ENCODE results near the gene ZFHX3.
"Not testable (repeated sequence)": the region's sequence is repeated elsewhere in the genome, so short reads cannot be mapped to it uniquely, and the experiment has no call there.

Gene ZFHX3

DNA sequence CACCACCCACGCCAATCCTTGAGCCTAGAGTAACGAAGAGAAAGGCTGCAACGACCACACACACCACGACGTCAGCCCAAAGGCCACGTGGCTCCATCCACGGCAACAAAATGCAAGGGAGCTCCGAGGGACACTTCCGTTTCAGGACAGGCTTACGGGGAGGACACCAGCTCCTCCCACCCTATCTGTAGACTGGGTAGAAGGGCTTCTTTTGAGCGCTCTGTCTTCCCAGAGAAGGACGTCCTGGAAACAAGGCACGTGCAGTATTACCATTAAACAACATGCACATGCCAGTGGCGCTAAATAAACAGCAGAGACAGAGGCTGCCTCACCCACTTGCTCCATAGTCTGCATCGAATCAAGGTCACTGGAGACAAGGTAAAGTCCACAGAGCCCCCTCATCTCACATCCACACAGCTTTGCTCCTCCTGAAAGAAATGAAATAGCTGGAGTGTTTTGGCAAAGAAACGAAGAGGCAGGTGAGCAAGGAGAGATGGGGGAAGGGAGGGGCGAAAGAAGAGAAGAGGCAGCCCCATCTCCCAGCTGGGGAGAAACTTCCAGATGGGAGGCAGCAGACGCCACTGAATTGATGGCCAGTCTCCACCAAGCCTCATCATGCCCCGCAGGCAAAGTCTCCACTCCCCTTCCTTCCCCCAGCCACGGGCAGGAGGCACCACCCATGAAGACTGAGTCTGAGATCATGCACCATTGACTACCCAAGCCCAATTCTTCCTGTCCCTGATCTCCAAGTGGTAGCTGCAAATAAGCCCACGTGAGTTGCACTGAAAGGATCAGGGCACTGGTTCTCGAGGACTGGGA is 24.0 kb downstream of the ZFHX3 start:
- no peak for DNase-seq (ENCODE audit: low read depth in 2 of 2, low spot score in 1 of 2)

DNA sequence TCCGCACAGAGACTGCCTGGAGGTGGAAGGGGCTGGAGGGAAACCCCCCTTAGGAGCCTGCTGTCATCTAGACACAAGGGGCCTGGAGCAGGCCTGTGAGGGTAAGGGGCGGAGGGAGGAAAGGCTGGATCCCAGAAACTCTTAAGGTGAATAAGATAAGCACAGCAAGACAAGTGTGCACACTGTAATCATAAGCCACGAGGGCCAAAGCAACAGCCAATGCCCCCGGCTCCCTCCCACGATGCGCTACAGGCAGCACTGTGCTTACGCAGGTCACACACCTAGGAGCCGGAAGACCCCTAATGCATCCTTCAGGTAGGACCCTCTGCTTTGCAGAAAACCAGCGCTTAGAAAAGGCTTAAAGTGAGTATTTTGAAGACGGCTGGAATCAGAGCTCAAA is 24.6 kb downstream of the ZFHX3 start:
- no peak for DNase-seq (ENCODE audit: low read depth in 2 of 2, low spot score in 1 of 2)

DNA sequence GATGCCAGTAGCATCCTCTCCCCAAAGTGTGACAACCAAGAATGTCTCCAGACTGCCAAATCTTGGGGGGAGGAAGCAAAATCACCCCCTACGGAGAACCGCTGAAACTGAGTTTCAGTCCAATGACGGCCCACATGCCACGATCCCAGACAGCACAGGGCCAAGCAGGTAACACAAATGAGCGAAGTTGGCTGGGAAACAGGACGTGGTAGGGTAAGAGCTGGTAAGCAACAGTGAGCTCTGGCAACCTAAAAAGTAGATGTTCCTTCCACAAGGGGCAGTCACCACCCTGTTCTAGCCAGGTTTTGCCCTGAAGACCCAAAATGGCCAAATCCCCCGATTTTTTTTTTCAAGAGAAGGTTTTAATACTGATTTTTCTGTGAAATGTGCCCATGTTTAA is 25.4 kb downstream of the ZFHX3 start:
- no peak for DNase-seq (ENCODE audit: low read depth in 2 of 2, low spot score in 1 of 2)

DNA sequence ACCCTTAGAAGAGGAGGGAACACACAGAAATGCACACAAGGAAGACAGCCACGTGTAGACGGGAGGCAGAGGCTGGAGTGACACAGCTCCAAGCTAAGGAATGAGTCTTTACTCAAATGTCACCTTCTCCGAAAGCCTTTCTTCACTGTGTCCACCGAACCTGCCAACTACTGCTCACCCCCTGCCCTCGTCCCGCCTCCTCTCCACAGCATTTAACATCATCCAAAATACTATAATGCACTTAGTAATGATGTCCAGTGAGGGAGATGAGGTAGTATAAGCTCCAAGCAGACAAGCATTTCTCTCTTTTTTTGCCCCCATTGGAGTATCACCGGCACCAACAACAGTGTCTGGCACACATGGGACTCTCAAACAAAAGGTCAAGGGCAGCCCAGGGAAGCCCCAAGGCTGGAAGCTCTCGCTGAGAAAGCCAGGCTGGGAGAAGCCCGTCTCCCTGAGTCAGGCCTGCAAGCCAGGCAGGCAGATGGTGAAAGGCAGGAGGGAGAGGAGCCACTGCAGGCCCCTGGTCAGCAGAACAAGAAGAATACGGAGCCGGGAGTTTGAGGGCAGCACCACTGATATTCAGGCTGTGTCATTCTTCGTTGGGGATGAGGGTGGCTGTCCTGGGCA is 25.9 kb downstream of the ZFHX3 start:
- DNase-seq (ENCODE audit: low read depth in 2 of 2, low spot score in 1 of 2) = no peak

DNA sequence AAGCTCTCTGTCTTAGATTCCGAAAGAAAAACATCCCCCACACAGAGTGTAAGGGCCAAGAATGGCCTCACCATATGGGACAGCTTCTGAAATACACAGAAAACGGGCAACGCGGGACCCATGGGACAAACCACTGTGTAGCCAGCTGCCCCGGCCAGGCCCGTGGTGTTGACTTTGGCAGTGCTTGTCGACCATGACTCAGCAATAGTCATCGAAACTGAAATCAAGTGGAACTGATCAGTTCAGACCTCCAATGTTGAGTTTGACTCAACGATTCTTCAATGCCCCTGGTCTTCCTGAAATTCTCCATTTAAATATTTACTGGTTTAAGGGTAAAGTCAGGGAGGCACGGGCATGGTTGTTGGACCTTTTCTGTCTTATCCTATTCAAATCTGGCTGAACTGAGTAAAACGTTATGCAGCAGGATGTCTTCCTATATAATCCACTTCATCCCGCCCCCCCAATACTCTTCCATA is 27.5 kb downstream of the ZFHX3 start:
- DNase-seq (ENCODE audit: low read depth in 2 of 2, low spot score in 1 of 2) = no peak

DNA sequence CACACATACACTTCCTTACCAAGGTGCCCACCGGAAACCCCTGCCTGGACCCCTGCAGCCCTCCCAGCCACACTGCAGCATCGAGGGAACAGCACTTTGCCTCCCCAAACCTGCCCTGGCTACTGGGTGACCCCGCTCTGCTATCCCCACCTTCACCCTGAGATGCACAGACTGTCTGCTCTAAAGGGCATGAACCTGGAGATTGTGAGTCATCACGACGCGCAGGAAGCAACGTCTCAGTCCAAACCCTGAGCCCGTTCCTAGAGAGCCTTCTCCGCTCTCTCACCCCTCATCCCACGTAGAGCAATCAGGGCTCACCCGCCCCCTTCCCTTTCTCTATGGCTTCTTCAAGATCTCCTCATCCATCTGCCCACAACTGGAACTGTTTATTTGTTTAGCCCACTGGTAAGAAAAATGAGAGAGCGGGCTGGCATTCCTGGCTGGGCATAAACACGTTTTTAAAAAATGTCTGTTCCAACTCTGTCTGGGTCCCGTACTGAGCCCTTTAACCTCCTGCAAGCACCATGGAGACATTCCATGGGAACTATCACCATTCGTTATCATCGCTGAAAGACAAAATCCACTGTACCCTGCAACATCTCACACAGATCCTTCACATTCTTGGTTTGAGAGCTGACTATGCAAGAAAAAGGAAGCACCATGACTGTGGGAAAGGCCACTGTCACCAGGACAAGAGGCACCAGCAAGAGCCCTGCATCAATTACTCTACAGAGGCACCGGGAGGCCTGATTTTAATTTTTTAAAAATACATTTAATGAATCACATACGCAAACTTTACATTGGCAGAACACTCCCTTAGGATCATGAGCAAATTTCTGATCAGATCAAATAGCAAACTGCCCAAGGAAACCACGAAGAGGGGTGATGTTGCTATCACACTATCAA is 28.2 kb downstream of the ZFHX3 start:
- no peak for DNase-seq (ENCODE audit: low read depth in 2 of 2, low spot score in 1 of 2)

DNA sequence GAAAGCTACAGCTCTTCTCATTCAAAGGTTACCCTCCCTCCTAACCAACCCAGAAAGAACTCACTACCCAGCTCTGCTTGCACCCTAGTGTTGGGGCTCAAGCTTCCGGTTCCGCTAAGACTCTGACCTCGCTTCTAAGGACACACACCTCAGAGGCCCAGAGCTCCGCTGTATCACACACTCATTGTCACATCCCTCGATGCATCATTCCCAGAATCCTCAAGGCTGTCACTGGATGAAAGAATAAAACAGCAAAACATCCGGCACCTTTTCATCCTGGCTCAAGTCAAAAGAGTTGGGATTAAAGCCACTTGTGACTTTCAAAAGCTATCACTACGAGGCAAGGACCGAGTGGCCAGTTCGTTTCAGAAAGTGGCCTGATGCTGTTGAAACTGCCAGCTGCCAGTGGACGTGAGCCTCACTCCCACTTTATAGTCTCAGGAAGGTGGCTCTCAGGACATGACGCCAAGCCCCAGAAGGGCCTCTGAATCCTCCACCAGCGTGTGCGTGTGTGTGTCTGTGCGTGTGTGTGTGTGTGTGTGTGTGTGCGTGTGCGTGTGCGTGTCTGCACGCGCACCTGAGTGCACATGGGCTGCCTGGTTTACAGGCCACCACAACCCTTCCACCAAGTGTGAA is 29.0 kb downstream of the ZFHX3 start:
- DNase-seq (ENCODE audit: low read depth in 2 of 2, low spot score in 1 of 2) = no peak

DNA sequence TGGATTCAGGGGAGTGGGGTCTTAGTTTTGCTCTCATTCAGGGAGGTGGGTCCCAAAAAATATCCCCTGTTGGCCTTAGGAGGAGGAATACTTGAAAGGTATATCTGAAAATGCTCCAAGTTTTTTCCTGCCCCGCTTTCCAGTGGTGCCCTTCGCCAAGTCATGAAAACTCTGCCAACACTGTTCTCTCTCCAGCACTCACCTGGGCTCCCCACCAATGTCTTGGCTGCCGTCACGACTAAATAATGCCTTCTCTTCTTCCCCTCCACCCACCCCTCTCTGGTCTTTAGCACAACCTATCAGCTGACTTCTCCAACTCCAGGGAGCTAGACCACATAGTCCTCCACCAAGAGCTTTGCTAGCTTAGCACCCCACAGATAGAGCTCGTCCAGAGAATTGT is 30.6 kb downstream of the ZFHX3 start:
- no peak for DNase-seq (ENCODE audit: low read depth in 2 of 2, low spot score in 1 of 2)

DNA sequence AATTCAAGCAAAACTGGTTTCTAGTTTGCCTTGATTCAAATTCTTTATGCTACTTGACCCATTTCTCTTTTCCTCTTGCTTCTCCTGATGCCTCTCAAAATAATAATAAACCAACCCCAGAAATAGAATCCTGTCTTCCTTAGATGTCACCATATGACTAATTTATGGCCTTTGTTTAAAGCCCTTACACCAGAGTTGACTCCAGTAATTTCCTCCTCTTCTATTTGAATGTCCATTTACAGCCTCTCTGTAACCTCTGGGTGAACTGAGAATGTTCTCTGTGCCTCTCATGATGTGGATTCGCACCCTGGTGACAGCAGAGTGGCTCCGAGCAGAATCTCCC is 31.5 kb downstream of the ZFHX3 start:
- no peak for DNase-seq (ENCODE audit: low read depth in 2 of 2, low spot score in 1 of 2)

DNA sequence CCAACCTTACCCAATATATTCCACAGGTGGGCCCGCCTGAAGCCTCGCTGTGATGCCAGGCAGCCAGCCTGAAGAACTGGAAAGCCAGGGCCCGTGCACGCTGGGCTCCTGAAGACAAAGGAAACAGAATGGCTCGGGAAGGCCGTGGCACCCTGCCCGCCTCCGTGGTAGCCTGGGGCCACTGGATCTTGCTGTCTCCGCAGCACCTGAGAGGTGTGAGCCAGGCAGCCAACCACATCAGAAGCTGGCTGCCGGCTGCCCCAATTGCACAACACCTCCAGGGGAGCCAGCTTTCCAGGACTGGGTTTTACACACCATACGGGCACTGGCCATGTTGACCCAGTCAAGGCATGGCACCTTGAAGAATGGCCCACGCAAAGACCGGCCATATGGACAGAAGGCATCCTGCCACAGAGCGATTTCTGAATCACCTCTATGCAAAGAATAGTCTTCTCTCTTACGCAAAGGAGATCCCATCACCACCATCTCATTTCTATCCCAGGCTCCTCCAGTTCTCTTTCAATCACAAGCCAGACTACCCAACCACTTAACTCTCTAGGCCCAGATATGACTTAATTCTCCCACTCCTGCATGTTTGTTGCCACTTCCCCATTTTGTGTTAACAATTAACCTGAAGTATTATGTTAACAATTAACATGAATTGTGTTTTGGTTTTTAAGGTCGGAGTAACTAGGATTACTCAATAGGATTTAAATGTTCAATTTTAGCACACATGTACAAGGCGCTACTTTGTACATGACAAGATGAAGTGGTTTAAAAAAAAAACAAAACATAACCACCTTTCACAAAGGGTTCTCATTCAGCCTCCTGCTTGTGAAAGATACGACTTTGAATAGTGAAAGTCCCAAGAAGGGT is 32.1 kb downstream of the ZFHX3 start:
- DNase-seq (ENCODE audit: low read depth in 2 of 2, low spot score in 1 of 2) = no peak

DNA sequence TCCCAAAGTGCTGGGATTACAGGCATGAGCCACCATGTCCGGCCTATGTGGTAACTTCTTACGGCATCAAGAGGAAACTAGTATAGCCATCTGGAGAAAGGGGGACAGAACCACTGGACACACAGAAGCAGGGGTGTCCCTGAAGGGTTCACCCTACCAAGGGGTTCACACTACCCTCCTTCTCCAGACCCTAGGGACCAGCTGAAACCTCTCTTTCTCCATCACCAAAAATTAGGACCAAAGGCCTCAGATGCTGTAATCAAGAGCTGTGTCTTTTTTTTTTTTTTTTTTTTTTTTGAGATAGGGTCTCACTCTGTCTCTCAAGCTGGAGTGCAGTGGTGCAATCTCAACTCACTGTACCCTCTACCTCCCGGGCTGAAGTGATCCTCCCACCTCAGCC is 33.2 kb downstream of the ZFHX3 start:
- DNase-seq (ENCODE audit: low read depth in 2 of 2, low spot score in 1 of 2) = no peak

DNA sequence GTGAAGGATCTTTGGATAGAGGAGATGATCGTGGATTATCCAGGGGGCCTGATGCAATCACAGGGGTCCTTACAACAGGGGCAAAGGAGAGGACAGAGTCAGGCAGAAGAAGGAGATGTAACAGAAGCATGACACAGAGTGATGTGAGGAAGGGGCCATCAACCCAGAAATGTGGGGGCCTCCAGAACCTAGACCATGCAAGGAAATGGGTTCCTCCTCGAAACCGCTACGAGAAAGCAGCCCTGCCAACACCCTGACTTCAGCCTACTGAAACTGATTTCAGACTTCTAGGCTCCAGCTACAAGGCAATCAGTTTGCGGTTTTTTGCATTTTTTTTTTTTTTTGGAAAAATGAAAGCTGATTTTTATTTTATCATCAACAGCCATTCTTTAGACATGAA is 34.0 kb downstream of the ZFHX3 start:
- no peak for DNase-seq (ENCODE audit: low read depth in 2 of 2, low spot score in 1 of 2)

DNA sequence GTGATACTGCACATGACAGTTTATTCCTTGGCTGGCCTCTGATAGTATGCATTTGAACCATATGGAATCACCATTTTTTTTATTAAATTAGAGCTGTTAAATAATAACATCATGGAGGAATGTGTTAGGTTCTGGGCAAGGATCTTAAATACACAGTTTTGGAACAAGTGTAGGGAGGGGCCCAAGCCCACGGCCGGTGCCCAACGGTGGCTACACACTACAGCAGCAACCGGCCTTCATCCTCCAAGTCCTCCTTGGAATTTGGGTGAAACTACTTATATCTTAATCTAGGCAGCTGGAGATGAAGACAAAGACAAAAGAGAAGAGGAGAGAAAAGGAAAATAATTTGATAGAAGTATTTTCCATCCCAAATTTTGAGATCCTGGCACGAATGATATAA is 35.6 kb downstream of the ZFHX3 start:
- no peak for DNase-seq (ENCODE audit: low read depth in 2 of 2, low spot score in 1 of 2)

DNA sequence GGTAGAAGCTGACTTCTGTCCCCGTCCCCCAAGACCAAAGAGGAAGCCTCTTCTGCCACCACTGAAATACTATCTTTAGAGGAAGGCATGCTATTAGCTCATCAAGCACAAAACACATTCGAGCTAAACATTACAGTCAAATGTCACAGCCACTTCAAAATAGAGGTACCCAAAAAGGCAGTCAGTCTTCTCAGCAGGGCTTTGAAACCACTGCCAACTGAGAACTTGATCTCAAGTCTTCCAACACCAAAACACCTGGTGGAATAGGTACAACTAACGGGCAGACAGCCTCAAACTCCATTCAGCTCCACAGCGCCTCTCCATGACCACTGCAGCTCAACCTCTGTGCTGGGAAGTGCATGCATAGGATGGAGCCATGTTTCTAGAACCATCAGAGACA is 36.0 kb downstream of the ZFHX3 start:
- no peak for DNase-seq (ENCODE audit: low read depth in 2 of 2, low spot score in 1 of 2)

DNA sequence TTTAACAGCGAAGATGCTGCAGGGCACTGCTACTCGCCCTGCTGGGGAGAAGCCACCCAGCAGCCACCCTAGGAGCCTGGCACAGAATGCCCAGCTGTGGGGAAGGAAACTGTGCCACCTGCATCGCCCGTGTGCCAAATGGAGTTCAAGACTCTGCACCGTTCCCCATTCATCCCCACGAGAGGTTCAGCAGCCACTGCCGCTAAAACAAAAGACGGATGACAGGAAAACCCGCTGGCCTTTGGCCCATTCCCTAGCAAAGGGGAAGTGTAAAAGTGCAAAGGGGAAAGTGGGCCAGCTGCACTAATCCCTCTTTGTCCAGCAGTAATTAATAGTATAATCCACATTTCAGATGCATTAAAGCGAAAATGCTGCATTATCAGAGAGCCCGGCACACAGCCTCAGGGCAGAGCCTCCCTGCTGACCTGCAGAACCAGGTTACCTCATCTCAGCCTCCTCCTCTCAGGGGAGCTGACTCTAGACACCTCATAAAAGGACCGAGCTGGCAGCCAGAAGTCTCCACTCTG is 37.7 kb downstream of the ZFHX3 start:
- DNase-seq (ENCODE audit: low read depth in 2 of 2, low spot score in 1 of 2) = no peak

DNA sequence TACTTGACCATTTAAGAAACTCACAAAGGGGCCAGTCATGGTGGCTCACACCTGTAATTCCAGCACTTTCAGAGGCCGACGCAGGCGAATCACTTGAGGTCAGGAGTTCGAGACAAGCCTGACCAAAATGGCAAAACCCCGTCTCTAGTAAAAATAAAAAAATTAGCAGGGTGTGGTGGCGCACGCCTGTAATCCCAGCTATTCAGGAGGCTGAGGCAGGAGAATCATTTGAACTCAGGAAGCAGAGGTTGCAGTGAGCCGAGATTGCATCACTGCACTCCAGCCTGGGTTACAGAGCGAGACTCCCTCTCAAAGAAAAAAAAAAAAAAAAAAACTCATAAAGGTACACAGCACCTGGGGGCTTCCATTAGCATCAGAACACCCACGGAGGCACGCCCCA is 38.2 kb downstream of the ZFHX3 start:
- not testable (repeated sequence) for DNase-seq (ENCODE audit: low read depth in 2 of 2, low spot score in 1 of 2)

DNA sequence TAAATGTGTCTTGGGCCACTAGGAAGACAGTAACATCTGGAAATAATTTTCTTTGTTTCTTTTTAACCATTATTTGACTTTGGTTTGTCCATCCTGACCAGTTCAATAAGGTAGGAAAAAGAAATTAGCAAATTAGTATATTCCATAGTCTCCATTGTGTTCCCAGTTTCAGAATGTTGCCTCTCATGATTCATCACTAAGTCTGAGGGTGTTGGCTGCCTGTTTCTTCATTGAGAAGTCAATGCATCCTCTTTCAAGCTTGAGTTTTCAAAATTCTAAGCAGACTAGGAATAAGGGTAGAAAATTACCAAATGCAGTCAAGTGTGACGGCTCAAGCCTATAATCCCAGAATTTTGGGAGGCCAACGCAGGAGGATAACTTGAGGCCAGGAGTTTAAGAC is 41.9 kb downstream of the ZFHX3 start:
- no peak for DNase-seq (ENCODE audit: low read depth in 2 of 2, low spot score in 1 of 2)

DNA sequence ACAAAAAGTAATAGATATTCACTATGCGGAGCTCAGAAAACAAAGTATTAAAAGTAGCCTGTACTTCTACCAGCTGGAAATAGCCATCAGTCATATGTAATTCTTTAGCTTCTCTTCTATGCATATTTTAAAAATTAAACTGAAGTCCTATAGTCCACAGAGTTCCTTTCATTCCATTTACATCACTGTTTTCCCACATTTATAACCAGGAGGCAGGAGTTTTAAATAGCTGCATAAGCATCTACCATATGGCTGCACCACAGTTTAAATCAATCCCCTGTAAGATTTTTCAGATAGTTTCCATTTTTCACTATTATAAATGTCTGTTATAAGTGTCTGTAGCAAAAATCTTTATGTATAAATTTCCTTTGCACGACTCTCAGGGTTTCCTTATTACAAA is 45.1 kb downstream of the ZFHX3 start:
- no peak for DNase-seq (ENCODE audit: low read depth in 2 of 2, low spot score in 1 of 2)

DNA sequence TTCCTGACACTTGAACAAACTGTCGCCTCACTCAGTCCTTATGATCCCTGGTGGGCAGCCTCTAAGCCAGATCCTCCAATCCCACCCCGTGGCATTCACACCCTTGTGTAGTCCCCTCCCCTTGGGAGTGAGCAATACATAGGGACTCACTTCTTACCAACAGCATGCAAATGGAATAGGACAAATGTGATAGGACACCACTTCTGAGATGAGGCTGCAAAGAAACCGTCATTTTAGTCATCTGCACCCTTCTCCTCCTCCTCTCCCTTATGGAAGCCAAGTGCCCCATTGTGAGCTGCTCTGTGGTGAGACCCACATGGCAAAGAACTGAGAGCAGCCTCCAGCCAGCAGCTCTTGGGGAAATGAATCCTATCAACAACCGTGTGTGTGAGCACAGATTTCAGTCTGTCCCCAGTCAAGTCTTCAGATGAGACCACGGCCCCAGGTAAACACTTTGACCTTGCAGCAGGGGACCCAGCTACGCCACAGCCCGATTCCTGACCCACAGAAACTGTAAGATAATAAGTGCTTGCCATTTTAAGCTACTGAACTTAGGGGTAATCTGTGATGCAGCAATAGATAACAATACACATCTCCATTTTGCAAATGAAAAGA is 46.9 kb downstream of the ZFHX3 start:
- no peak for DNase-seq (ENCODE audit: low read depth in 2 of 2, low spot score in 1 of 2)

Data from stimulated activated CD8-positive, alpha-beta memory T cell treated with anti-CD3 and anti-CD28 coated beads, Interleukin-4, amount 100 ng/mL, for 4 hours (primary cell).